Calu3 (cell line): Measurements from ENCODE around the gene SRP9. TPM values are rescaled to one million over a fixed set of nuclear protein-coding genes. Genes with fewer than 3 reads are reported as not detected.

Source experiments
- Bru-seq: library from RNA; stranded (reverse); fragments of 400-500 nt; gene quantifications from one replicate; lab custom pipeline; 2021; lab: Mats Ljungman, UMichigan
- BruChase-seq, 2 experiments: library from RNA; stranded (reverse); fragments of 400-500 nt; gene quantifications; one replicate each; lab custom pipeline; 2021; lab: Mats Ljungman, UMichigan
- BruUV-seq: library from RNA; stranded (reverse); fragments of 400-500 nt; replicated peaks from 2 replicates; lab custom pipeline; 2021; lab: Mats Ljungman, UMichigan
- CTCF ChIA-PET: fragments of 300-600 bp; sonication (Branson Sonifier 250); formaldehyde crosslinking; loops from one replicate; lab custom pipeline; 2022; ENCODE audit warnings: antibody characterized with exemption; lab: Charles Lee
- DNase-seq: peaks from one replicate; pipeline ENCODE4 v3.0.0; 2022
- H3K27ac Mint-ChIP-seq: one replicate; pipeline ENCODE4 v1.8.0; 2022; ENCODE audit warnings: mixed read lengths; ENCODE audit not compliant: unreplicated experiment
- H3K27me3 Mint-ChIP-seq: one replicate; pipeline ENCODE4 v1.8.0; 2022; ENCODE audit warnings: mixed read lengths; ENCODE audit not compliant: unreplicated experiment
- H3K36me3 Mint-ChIP-seq: one replicate; pipeline ENCODE4 v1.8.0; 2022; ENCODE audit warnings: mild to moderate bottlenecking, moderate library complexity, mixed read lengths; ENCODE audit not compliant: insufficient read depth, unreplicated experiment
- H3K4me1 Mint-ChIP-seq: one replicate; pipeline ENCODE4 v1.8.0; 2022; ENCODE audit warnings: mild to moderate bottlenecking, low read depth, mixed read lengths; ENCODE audit not compliant: unreplicated experiment
- H3K4me3 Mint-ChIP-seq: one replicate; pipeline ENCODE4 v1.8.0; 2022; ENCODE audit warnings: mild to moderate bottlenecking, low read depth, moderate library complexity, mixed read lengths; ENCODE audit not compliant: unreplicated experiment
- H3K9me3 Mint-ChIP-seq: one replicate; pipeline ENCODE4 v1.8.0; 2022; ENCODE audit warnings: low read depth, mixed read lengths; ENCODE audit not compliant: unreplicated experiment
- intact Hi-C: fragments of 100-400 bp; cut with micrococcal nuclease; formaldehyde crosslinking; loops from one replicate; pipeline ENCODE4 v1.10.0; 2022; ENCODE audit not compliant: unreplicated experiment
- long read RNA-seq: library from polyadenylated mRNA; stranded (forward); transcript quantifications from one replicate; pipeline ENCODE4 v2.0.0, GENCODE V29; 2022
- total RNA-seq: library from RNA; stranded (reverse); gene quantifications from 2 replicates; pipeline ENCODE4 v1.2.3, GENCODE V29; 2022
- TF ChIP-seq, protein P1 (sequence below): fragments of 200-600 bp; IDR thresholded peaks from one replicate; pipeline ENCODE4 v1.8.0; 2022; ENCODE audit warnings: antibody characterized with exemption; ENCODE audit not compliant: unreplicated experiment

Gene SRP9, protein sequence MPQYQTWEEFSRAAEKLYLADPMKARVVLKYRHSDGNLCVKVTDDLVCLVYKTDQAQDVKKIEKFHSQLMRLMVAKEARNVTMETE
- 264 and 312 TPM in 2 replicates for total RNA-seq
- percentile 98 among the genes with signal in this experiment for Bru-seq, nascent RNA
- BruChase-seq, experiment 1, labeled RNA remaining after a 6-hour chase = percentile 99 among the genes with signal in this experiment
- BruChase-seq, experiment 2, labeled RNA remaining after a 2-hour chase = percentile 98 among the genes with signal in this experiment
- long read RNA-seq, transcript SRP9-203 (4 exons, 1,596 nt) = minor isoform, 89 of 598 reads
- long read RNA-seq, transcript SRP9-201 (3 exons, 1,480 nt) = major isoform, 472 of 598 reads
- long read RNA-seq, partial matches to known transcripts = 8 of 598 reads
- long read RNA-seq, other reads (novel, unspliced or antisense) = 28 of 598 reads

GRCh38 chr1:225777583-225778336 lies at the start of gene SRP9:
Gene SRP9 (plus strand): TSS chr1:225777826. CDS start chr1:225777941, 115 bp downstream.
- TF ChIP-seq, protein P1, sequence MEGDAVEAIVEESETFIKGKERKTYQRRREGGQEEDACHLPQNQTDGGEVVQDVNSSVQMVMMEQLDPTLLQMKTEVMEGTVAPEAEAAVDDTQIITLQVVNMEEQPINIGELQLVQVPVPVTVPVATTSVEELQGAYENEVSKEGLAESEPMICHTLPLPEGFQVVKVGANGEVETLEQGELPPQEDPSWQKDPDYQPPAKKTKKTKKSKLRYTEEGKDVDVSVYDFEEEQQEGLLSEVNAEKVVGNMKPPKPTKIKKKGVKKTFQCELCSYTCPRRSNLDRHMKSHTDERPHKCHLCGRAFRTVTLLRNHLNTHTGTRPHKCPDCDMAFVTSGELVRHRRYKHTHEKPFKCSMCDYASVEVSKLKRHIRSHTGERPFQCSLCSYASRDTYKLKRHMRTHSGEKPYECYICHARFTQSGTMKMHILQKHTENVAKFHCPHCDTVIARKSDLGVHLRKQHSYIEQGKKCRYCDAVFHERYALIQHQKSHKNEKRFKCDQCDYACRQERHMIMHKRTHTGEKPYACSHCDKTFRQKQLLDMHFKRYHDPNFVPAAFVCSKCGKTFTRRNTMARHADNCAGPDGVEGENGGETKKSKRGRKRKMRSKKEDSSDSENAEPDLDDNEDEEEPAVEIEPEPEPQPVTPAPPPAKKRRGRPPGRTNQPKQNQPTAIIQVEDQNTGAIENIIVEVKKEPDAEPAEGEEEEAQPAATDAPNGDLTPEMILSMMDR = peak; percentile 83
- intact Hi-C loops = loop anchor here (2.0 to 10.0 kb wide), 2 partner anchors 33 to 197 kb away; partner anchors contain the start of gene EPHX1
- Mint-ChIP-seq H3K4me3 (no peak within 1 kb of the TSS), H3K36me3 (peaks cover 17% of the 10 kb centered on the region), H3K9me3 (no peaks in the 10 kb centered on the region), H3K27ac (no peak within 1 kb of the TSS), H3K4me1 (peaks cover 41% of the 10 kb centered on the region), H3K27me3 (no peaks in the 10 kb centered on the region)
- CTCF ChIA-PET = interaction anchor here (0.6 to 2.0 kb wide), 20 partner anchors 10 to 333 kb away, joined by 3 to 12 read pairs (median 3); partner anchors contain the start of gene EPHX1
- BruUV-seq = TSS peak; percentile 85
- DNase-seq = peak; percentile 100

GRCh38 chr1:225731491-225731890 lies 46.1 kb upstream of the SRP9 start:
- Mint-ChIP-seq H3K27ac (no peak overlapping the region), H3K4me1 (peaks cover 16% of the 10 kb centered on the region), H3K27me3 (no peaks in the 10 kb centered on the region), H3K9me3 (no peaks in the 10 kb centered on the region), H3K36me3 (no peaks in the 10 kb centered on the region), H3K4me3 (no peak overlapping the region)
- CTCF ChIA-PET = interaction anchor here (1.5 kb wide), 1 partner anchor 31 kb away, joined by 3 read pairs; no protein-coding TSS in a partner anchor
- intact Hi-C loops = no loop called here
- no peak for DNase-seq
- TF ChIP-seq, protein P1 = no peak
- BruUV-seq = no TSS peak

- DNase-seq = no peak
- BruUV-seq = no TSS peak
- no peaks in the 10 kb centered on the region for H3K9me3 Mint-ChIP-seq
- CTCF ChIA-PET = no interaction called here
- H3K4me3 Mint-ChIP-seq = no peak overlapping the region
- H3K4me1 Mint-ChIP-seq = peaks cover 29% of the 10 kb centered on the region
- H3K27ac Mint-ChIP-seq = no peak overlapping the region
- intact Hi-C loops = no loop called here
- H3K36me3 Mint-ChIP-seq = no peaks in the 10 kb centered on the region
- TF ChIP-seq, protein P1 = no peak
- H3K27me3 Mint-ChIP-seq = no peaks in the 10 kb centered on the region
Measured at GRCh38 chr1:225733254-225733653, 44.4 kb upstream of the SRP9 start.
